Esophagus muscularis mucosa (tissue), 4 donors: Measurements from ENCODE around the gene CD248. TPM values are rescaled to one million over a fixed set of nuclear protein-coding genes. Genes with fewer than 3 reads are reported as not detected.

Source experiments
- DNase-seq: peaks from one replicate; pipeline ENCODE4 v3.0.0-alpha.2; 2017; ENCODE audit errors: extremely low spot score
- H3K27ac ChIP-seq, 4 donors: fragments of 200-600 bp; sonication (generic); replicated peaks in 1 of 4; 1 replicate in 3 of 4; 2 replicates in 1 of 4; pipeline ENCODE4 v1.5.1; 2016 to 2019; ENCODE audit warnings: mild to moderate bottlenecking in 1 of 4
- H3K27me3 ChIP-seq, 4 donors: fragments of 200-600 bp; sonication (generic); one replicate each; pipeline versions ENCODE4 v1.5.1 to v1.6.0; 2016 to 2019
- H3K36me3 ChIP-seq, 4 donors: fragments of 200-600 bp; sonication (generic); one replicate each; pipeline ENCODE4 v1.5.1; 2016 to 2019
- H3K4me1 ChIP-seq, 4 donors: fragments of 200-600 bp; sonication (generic); one replicate each; pipeline ENCODE4 v1.5.1; 2016 to 2019
- H3K4me3 ChIP-seq, 4 donors: fragments of 200-600 bp; sonication (generic); 1 replicate in 2 of 4; 2 replicates in 2 of 4; pipeline ENCODE4 v1.5.1; 2016 to 2019; ENCODE audit warnings: mild to moderate bottlenecking in 4 of 4, moderate library complexity in 1 of 4
- H3K9me3 ChIP-seq, 4 donors: fragments of 200-600 bp; sonication (generic); 1 replicate in 3 of 4; 2 replicates in 1 of 4; pipeline ENCODE4 v1.5.1; 2016 to 2019
- EP300 ChIP-seq: sonication (generic); formaldehyde crosslinking; IDR thresholded peaks from one replicate; pipeline ENCODE4 v1.6.1; 2017; ENCODE audit warnings: antibody characterized with exemption
- POLR2A ChIP-seq: fragments of 450-650 bp; IDR thresholded peaks from one replicate; pipeline ENCODE4 v1.6.1; 2017; ENCODE audit warnings: antibody characterized with exemption, moderate library complexity, mild to moderate bottlenecking, low read depth
- POLR2AphosphoS5 ChIP-seq, 2 donors: sonication (generic); formaldehyde crosslinking; IDR thresholded peaks; one replicate each; pipeline ENCODE4 v1.6.1; 2017; ENCODE audit warnings: antibody characterized with exemption in 2 of 2
- WGBS: methylation state at CpG from one replicate; pipeline ENCODE4 v1.1.5; 2018; 5-methylcytosine and 5-hydroxymethylcytosine counted together
- intact Hi-C: fragments of 100-400 bp; cut with DNase I; formaldehyde crosslinking; loops from one replicate; pipeline ENCODE4 v1.15.1; 2023
- total RNA-seq, 4 donors: library from RNA; depleted of rRNA; stranded (reverse); fragments of >200 nt; gene quantifications; one replicate each; pipeline versions ENCODE4 v1.1.0 to v1.2.1, GENCODE V29; 2016
- TF ChIP-seq, protein P1 (sequence below), 3 experiments: fragments of 200-600 bp in 2 of 3; fragments of 450-650 bp in 1 of 3; sonication (generic) in 2 of 3; IDR thresholded peaks; one replicate each; pipeline ENCODE4 v1.5.1; 2017 to 2019; ENCODE audit warnings: antibody characterized with exemption in 3 of 3, mild to moderate bottlenecking in 2 of 3, moderate library complexity in 1 of 3

The CD248 gene
- total RNA-seq, 4 donors from 2014 or later: 23.0 to 83.8 (median 33.0) TPM

- no peaks in the 10 kb centered on the region for H3K9me3 ChIP-seq
- no peak for TF ChIP-seq POLR2AphosphoS5 (IDR thresholded peaks at IDR 0.05)
- TF ChIP-seq POLR2A: no peak
- no peak for TF ChIP-seq EP300
- TF ChIP-seq, protein P1, sequence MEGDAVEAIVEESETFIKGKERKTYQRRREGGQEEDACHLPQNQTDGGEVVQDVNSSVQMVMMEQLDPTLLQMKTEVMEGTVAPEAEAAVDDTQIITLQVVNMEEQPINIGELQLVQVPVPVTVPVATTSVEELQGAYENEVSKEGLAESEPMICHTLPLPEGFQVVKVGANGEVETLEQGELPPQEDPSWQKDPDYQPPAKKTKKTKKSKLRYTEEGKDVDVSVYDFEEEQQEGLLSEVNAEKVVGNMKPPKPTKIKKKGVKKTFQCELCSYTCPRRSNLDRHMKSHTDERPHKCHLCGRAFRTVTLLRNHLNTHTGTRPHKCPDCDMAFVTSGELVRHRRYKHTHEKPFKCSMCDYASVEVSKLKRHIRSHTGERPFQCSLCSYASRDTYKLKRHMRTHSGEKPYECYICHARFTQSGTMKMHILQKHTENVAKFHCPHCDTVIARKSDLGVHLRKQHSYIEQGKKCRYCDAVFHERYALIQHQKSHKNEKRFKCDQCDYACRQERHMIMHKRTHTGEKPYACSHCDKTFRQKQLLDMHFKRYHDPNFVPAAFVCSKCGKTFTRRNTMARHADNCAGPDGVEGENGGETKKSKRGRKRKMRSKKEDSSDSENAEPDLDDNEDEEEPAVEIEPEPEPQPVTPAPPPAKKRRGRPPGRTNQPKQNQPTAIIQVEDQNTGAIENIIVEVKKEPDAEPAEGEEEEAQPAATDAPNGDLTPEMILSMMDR (IDR thresholded peaks at IDR 0.05): no peak
- no peaks in the 10 kb centered on the region for H3K27me3 ChIP-seq
- peak overlapping the region; percentile 71 to 95 (median 83) for H3K4me3 ChIP-seq
- H3K27ac ChIP-seq: peak overlapping the region; percentile 95 to 98 (median 97)
- WGBS: 61% methylated on average over 12 of the region's 20 CpGs
- no peak for DNase-seq
- intact Hi-C loops: no loop called here
- H3K36me3 ChIP-seq: peaks cover 10 to 58% (median 50%) of the 10 kb centered on the region in 4 donors
- peaks cover 28 to 49% (median 45%) of the 10 kb centered on the region in 4 donors for H3K4me1 ChIP-seq
Observed at GRCh38 chr11:66266378-66267038, 50.3 kb downstream of the CD248 start.

- Histone ChIP-seq H3K4me1 (peaks cover 27 to 41% (median 38%) of the 10 kb centered on the region in 4 donors), H3K9me3 (no peaks in the 10 kb centered on the region), H3K27ac (peak overlapping the region; percentile 95 to 98 (median 97)), H3K4me3 (no peak overlapping the region), H3K36me3 (peaks cover 10 to 61% (median 56%) of the 10 kb centered on the region in 4 donors), H3K27me3 (no peaks in the 10 kb centered on the region)
- TF ChIP-seq POLR2AphosphoS5 (IDR thresholded peaks at IDR 0.05) (no peak), POLR2A (no peak), EP300 (no peak)
- TF ChIP-seq, protein P1 (IDR thresholded peaks at IDR 0.05): no peak
- no peak for DNase-seq
- WGBS: 95% methylated on average over 13 of the region's 26 CpGs
- intact Hi-C loops: no loop called here
Observed at GRCh38 chr11:66265531-66266377, 51.1 kb downstream of the CD248 start.

DNA sequence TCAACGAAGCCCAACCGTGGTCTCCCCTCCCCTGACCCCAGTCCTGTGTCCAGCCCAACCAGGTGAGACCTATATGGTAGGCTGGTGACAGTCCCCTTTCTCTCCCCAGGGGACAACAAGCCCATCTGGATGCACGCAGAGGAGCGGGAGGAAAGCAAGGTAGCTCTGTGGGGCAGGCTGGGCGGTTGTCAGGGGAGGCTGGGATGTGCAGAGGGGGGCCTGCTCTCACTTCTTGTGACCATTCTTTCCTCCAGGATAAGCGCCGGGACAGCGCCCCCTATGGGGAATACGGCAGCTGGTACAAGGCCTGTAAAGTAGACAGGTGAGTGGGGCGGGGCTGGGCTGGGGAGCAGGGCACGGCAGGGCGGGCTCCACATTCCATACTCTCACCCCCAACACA is 51.9 kb downstream of the CD248 start:
- Histone ChIP-seq H3K27me3 (no peaks in the 10 kb centered on the region), H3K4me3 (no peak overlapping the region), H3K36me3 (peaks cover 10 to 66% (median 65%) of the 10 kb centered on the region in 4 donors), H3K27ac (peak overlapping the region in 3 of 4 donors; percentile 5 to 95 (median 18)), H3K4me1 (peaks cover 19 to 33% (median 29%) of the 10 kb centered on the region in 4 donors), H3K9me3 (no peaks in the 10 kb centered on the region)
- no peak for TF ChIP-seq POLR2AphosphoS5 (IDR thresholded peaks at IDR 0.05)
- TF ChIP-seq, protein P1 (IDR thresholded peaks at IDR 0.05): peak in 1 of 3 experiments; percentile 26
- TF ChIP-seq POLR2A: no peak
- TF ChIP-seq EP300: no peak
- intact Hi-C loops: no loop called here
- WGBS: 71% methylated on average over 11 of the region's 12 CpGs
- no peak for DNase-seq

Other genes with a start within 250 kb of the CD248 start
- 10 to 100 TPM; 37.1 to 97.8 (median 54.3) TPM for gene PACS1, start 246.8 kb downstream of the CD248 start, total RNA-seq
- gene KLC2, start 59.3 kb downstream of the CD248 start, total RNA-seq: 10 to 100 TPM; 24.7 to 53.5 (median 36.7) TPM
- gene RAB1B, start 48.4 kb downstream of the CD248 start, total RNA-seq: 100 to 1,000 TPM in 3 of 4 donors, 10 to 100 TPM in 1; 97.2 to 163 (median 132) TPM
- under 1 TPM in 1 of 4 donors, not detected in 3; 0.40 TPM for gene CNIH2, start 38.9 kb downstream of the CD248 start, total RNA-seq
- gene YIF1A, start 27.9 kb downstream of the CD248 start, total RNA-seq: 10 to 100 TPM; 57.7 to 92.5 (median 85.4) TPM
- under 1 TPM; 0.42 to 0.71 (median 0.54) TPM for gene TMEM151A, start 25.1 kb downstream of the CD248 start, total RNA-seq
- 1 to 10 TPM; 3.1 to 6.6 (median 4.5) TPM for gene RIN1, start 19.4 kb upstream of the CD248 start, total RNA-seq
- gene BRMS1, start 28.1 kb upstream of the CD248 start, total RNA-seq: 10 to 100 TPM; 22.8 to 35.1 (median 34.1) TPM
- 10 to 100 TPM; 32.0 to 71.4 (median 50.0) TPM for gene B4GAT1, start 30.6 kb upstream of the CD248 start, total RNA-seq
- gene SLC29A2, start 54.7 kb upstream of the CD248 start, total RNA-seq: 1 to 10 TPM in 3 of 4 donors, under 1 TPM in 1; 0.50 to 3.6 (median 1.7) TPM
- 1 to 10 TPM; 1.2 to 2.9 (median 1.5) TPM for gene NPAS4, start 104.0 kb upstream of the CD248 start, total RNA-seq
- 10 to 100 TPM; 46.1 to 51.5 (median 48.7) TPM for gene MRPL11, start 121.8 kb upstream of the CD248 start, total RNA-seq
- 10 to 100 TPM; 28.7 to 50.4 (median 37.7) TPM for gene PELI3, start 149.9 kb upstream of the CD248 start, total RNA-seq
- 10 to 100 TPM; 17.8 to 33.3 (median 20.2) TPM for gene DPP3, start 163.4 kb upstream of the CD248 start, total RNA-seq
- gene BBS1, start 193.6 kb upstream of the CD248 start, total RNA-seq: 10 to 100 TPM; 68.1 to 78.5 (median 73.1) TPM
- 10 to 100 TPM in 2 of 4 donors, 1 to 10 TPM in 2; 7.6 to 16.2 (median 12.2) TPM for gene ZDHHC24, start 229.0 kb upstream of the CD248 start, total RNA-seq
- not detected for gene ACTN3, start 229.9 kb upstream of the CD248 start, total RNA-seq